GM12878 (cell line): Measurements from ENCODE around the gene DHDH.

Source experiments
- EZH2 ChIP-seq: IDR thresholded peaks from 2 replicates; pipeline ENCODE4 v1.6.1; 2012; ENCODE audit warnings: low read depth, mild to moderate bottlenecking, control low read depth, inconsistent platforms, low read length, borderline replicate concordance; ENCODE audit not compliant: control insufficient read depth
- JUNB ChIP-seq: IDR thresholded peaks from 2 replicates; pipeline ENCODE4 v1.6.1; 2016; ENCODE audit warnings: antibody characterized with exemption, mild to moderate bottlenecking
- MYC ChIP-seq: IDR thresholded peaks from 2 replicates; pipeline ENCODE4 v1.6.1; 2011; ENCODE audit warnings: mild to moderate bottlenecking, low read length, moderate library complexity, inconsistent platforms; ENCODE audit not compliant: insufficient read depth, insufficient replicate concordance, insufficient read length, severe bottlenecking
- SMC3 ChIP-seq: IDR thresholded peaks from 2 replicates; pipeline ENCODE4 v1.6.1; 2011; ENCODE audit warnings: low read length, improper control_type of control experiment, borderline replicate concordance
- SUZ12 ChIP-seq: fragments of 200-600 bp; sonication (generic); IDR thresholded peaks from one replicate; pipeline ENCODE4 v1.6.1; 2018; ENCODE audit warnings: antibody characterized with exemption, mild to moderate bottlenecking; ENCODE audit not compliant: unreplicated experiment
- TAF1 ChIP-seq: IDR thresholded peaks from 2 replicates; pipeline ENCODE4 v1.6.1; 2011; ENCODE audit warnings: mild to moderate bottlenecking, low read depth, low read length, borderline replicate concordance
- TF ChIP-seq, protein P1 (sequence below), 3 experiments: IDR thresholded peaks in 2 of 3; conservative IDR thresholded peaks in 1 of 3; 2 replicates each; pipeline ENCODE4 v1.5.1; 2011; ENCODE audit warnings: low read depth in 3 of 3, low read length in 3 of 3, mild to moderate bottlenecking in 3 of 3, control low read depth in 2 of 3, moderate library complexity in 2 of 3, inconsistent platforms in 1 of 3, mixed read lengths in 1 of 3; ENCODE audit not compliant: control insufficient read depth in 2 of 3, insufficient read depth in 1 of 3; ENCODE audit errors: extremely low read depth in 1 of 3
- TF ChIP-seq, protein P2 (sequence below): IDR thresholded peaks from 2 replicates; pipeline ENCODE4 v1.6.1; 2011; ENCODE audit warnings: low read depth, low read length, improper control_type of control experiment, borderline replicate concordance

DNA sequence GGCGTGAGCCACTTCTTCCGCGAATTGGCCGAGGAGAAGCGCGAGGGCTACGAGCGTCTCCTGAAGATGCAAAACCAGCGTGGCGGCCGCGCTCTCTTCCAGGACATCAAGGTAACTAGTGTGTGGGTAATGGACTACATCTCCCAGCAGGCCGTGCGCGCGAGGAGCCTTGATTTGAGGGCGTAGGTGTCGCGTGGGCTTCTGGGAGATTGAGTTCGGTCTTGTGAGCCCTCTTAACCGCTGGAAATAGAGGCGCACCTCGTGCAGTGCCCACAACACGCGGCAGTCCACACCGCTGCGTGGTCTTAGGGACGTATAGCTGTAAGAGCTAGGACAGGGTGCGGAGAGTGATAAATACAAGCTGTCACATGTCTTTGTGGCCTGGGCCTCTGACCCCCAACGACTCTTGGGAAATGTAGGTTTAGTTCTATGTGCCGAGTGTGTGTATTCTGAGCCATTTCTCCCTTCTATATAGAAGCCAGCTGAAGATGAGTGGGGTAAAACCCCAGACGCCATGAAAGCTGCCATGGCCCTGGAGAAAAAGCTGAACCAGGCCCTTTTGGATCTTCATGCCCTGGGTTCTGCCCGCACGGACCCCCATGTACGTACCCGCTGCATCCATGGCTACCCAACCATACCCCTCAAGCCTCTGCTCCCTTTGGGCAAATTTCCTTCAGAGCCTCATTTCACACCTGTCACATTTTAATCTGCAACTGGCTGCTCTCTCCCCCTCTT, 32.5 kb downstream of the DHDH start:
- TF ChIP-seq JUNB (no peak), TAF1 (no peak), SUZ12 (no peak), SMC3 (no peak), EZH2 (no peak), MYC (no peak)
- TF ChIP-seq, protein P1, sequence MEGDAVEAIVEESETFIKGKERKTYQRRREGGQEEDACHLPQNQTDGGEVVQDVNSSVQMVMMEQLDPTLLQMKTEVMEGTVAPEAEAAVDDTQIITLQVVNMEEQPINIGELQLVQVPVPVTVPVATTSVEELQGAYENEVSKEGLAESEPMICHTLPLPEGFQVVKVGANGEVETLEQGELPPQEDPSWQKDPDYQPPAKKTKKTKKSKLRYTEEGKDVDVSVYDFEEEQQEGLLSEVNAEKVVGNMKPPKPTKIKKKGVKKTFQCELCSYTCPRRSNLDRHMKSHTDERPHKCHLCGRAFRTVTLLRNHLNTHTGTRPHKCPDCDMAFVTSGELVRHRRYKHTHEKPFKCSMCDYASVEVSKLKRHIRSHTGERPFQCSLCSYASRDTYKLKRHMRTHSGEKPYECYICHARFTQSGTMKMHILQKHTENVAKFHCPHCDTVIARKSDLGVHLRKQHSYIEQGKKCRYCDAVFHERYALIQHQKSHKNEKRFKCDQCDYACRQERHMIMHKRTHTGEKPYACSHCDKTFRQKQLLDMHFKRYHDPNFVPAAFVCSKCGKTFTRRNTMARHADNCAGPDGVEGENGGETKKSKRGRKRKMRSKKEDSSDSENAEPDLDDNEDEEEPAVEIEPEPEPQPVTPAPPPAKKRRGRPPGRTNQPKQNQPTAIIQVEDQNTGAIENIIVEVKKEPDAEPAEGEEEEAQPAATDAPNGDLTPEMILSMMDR (IDR thresholded peaks at IDR 0.05 in 2 of 3, conservative IDR thresholded peaks at IDR 0.05 in 1 of 3; ENCODE audit: control insufficient read depth in 2 of 3, extremely low read depth in 1 of 3, insufficient read depth in 1 of 3, low read depth in 3 of 3, low read length in 3 of 3): no peak
- TF ChIP-seq, protein P2, sequence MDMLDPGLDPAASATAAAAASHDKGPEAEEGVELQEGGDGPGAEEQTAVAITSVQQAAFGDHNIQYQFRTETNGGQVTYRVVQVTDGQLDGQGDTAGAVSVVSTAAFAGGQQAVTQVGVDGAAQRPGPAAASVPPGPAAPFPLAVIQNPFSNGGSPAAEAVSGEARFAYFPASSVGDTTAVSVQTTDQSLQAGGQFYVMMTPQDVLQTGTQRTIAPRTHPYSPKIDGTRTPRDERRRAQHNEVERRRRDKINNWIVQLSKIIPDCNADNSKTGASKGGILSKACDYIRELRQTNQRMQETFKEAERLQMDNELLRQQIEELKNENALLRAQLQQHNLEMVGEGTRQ: no peak; the same call in 1 of the 2 replicates
